CD14-positive monocyte (primary cell): Measurements from ENCODE around the gene UGT2A3. TPM values are rescaled to one million over a fixed set of nuclear protein-coding genes. Genes with fewer than 3 reads are reported as not detected.

Source experiments
- DNase-seq, 3 donors: peaks; one replicate each; pipeline ENCODE4 v3.0.0-alpha.2; 2011 to 2022
- H2AFZ ChIP-seq: 2 replicates; pipeline ENCODE4 v1.6.0; 2012; ENCODE audit warnings: mild to moderate bottlenecking, low read depth, low read length, inconsistent platforms; ENCODE audit not compliant: insufficient read depth, poor library complexity, severe bottlenecking
- H3K27ac ChIP-seq, 2 donors: 1 replicate in 1 of 2; 2 replicates in 1 of 2; pipeline ENCODE4 v1.5.1; 2012 to 2013; ENCODE audit warnings: low read length in 2 of 2, control low read depth in 1 of 2, inconsistent platforms in 1 of 2, low read depth in 1 of 2, mild to moderate bottlenecking in 1 of 2
- H3K27me3 ChIP-seq, 2 donors: one replicate each; pipeline versions ENCODE4 v1.6.0 to v1.6.1; 2011 to 2013; ENCODE audit warnings: low read length in 2 of 2; ENCODE audit not compliant: control insufficient read depth in 2 of 2, insufficient read depth in 2 of 2
- H3K36me3 ChIP-seq, 2 donors: replicated peaks in 1 of 2; 1 replicate in 1 of 2; 2 replicates in 1 of 2; pipeline versions ENCODE4 v1.5.1 to v1.6.1; 2012 to 2013; ENCODE audit warnings: low read length in 2 of 2, control low read depth in 1 of 2, inconsistent platforms in 1 of 2, mild to moderate bottlenecking in 1 of 2; ENCODE audit not compliant: insufficient read depth in 2 of 2, control insufficient read depth in 1 of 2
- H3K4me1 ChIP-seq, 2 donors: 1 replicate in 1 of 2; 2 replicates in 1 of 2; pipeline versions ENCODE4 v1.5.1 to v1.6.1; 2012 to 2013; ENCODE audit warnings: low read length in 2 of 2, control low read depth in 1 of 2, inconsistent platforms in 1 of 2, mild to moderate bottlenecking in 1 of 2, moderate library complexity in 1 of 2; ENCODE audit not compliant: insufficient read depth in 2 of 2, control insufficient read depth in 1 of 2
- H3K4me2 ChIP-seq: replicated peaks from 2 replicates; pipeline ENCODE3; 2012; ENCODE audit warnings: low read length, moderate library complexity, mild to moderate bottlenecking; ENCODE audit not compliant: poor library complexity, severe bottlenecking; ENCODE audit errors: extremely low read depth
- H3K4me3 ChIP-seq, 3 experiments: fragments of 200-600 bp in 1 of 3; sonication (generic) in 1 of 3; replicated peaks in 1 of 3; 1 replicate in 2 of 3; 2 replicates in 1 of 3; pipeline ENCODE4 v1.5.1; 2011 to 2013; ENCODE audit warnings: low read length in 3 of 3, mild to moderate bottlenecking in 3 of 3, control low read depth in 2 of 3, low read depth in 2 of 3, inconsistent platforms in 1 of 3, moderate library complexity in 1 of 3
- H3K79me2 ChIP-seq: 2 replicates; pipeline ENCODE4 v1.6.0; 2012; ENCODE audit warnings: mild to moderate bottlenecking, control low read depth, inconsistent platforms, low read length, moderate library complexity; ENCODE audit not compliant: insufficient read depth
- H3K9ac ChIP-seq: 2 replicates; pipeline ENCODE4 v1.6.0; 2017; ENCODE audit warnings: low read length, mild to moderate bottlenecking; ENCODE audit not compliant: insufficient read depth, poor library complexity, severe bottlenecking
- H3K9me3 ChIP-seq, 2 donors: replicated peaks in 1 of 2; 1 replicate in 1 of 2; 2 replicates in 1 of 2; pipeline versions ENCODE4 v1.5.1 to v1.6.1; 2012 to 2013; ENCODE audit warnings: low read length in 2 of 2, control low read depth in 1 of 2; ENCODE audit not compliant: control insufficient read depth in 1 of 2, insufficient read depth in 1 of 2
- H4K20me1 ChIP-seq: 2 replicates; pipeline ENCODE4 v1.6.0; 2012; ENCODE audit warnings: mild to moderate bottlenecking, low read length, control low read depth, moderate library complexity; ENCODE audit not compliant: insufficient read depth
- H3K27ac Mint-ChIP-seq, 7 donors: one replicate each; pipeline ENCODE4 v1.8.0; 2020; ENCODE audit warnings: mild to moderate bottlenecking in 7 of 7, mixed read lengths in 7 of 7, moderate library complexity in 6 of 7, inconsistent platforms in 2 of 7
- H3K27me3 Mint-ChIP-seq, 3 donors: one replicate each; pipeline ENCODE4 v1.8.0; 2021 to 2022; ENCODE audit warnings: low read depth in 3 of 3, mild to moderate bottlenecking in 3 of 3, mixed read lengths in 3 of 3, moderate library complexity in 3 of 3, inconsistent platforms in 1 of 3
- H3K36me3 Mint-ChIP-seq, 2 donors: one replicate each; pipeline ENCODE4 v1.8.0; 2020; ENCODE audit warnings: mixed read lengths in 2 of 2, inconsistent platforms in 1 of 2, mild to moderate bottlenecking in 1 of 2
- H3K4me1 Mint-ChIP-seq: one replicate; pipeline ENCODE4 v1.8.0; 2020; ENCODE audit warnings: mild to moderate bottlenecking, mixed read lengths
- H3K4me3 Mint-ChIP-seq, 2 donors: one replicate each; pipeline ENCODE4 v1.8.0; 2020; ENCODE audit warnings: mild to moderate bottlenecking in 2 of 2, mixed read lengths in 2 of 2, moderate library complexity in 1 of 2
- H3K9me3 Mint-ChIP-seq, 7 donors: one replicate each; pipeline ENCODE4 v1.8.0; 2020 to 2022; ENCODE audit warnings: mixed read lengths in 7 of 7, mild to moderate bottlenecking in 6 of 7, moderate library complexity in 6 of 7, inconsistent platforms in 2 of 7
- WGBS: methylation state at CpG from one replicate; pipeline ENCODE4 v1.1.5; 2013; ENCODE audit warnings: missing lambda C conversion rate; ENCODE audit not compliant: insufficient coverage; 5-methylcytosine and 5-hydroxymethylcytosine counted together
- intact Hi-C, 2 donors: fragments of 100-400 bp; cut with micrococcal nuclease; formaldehyde crosslinking; loops; one replicate each; pipeline versions ENCODE4 v1.15.0 to v1.15.1; 2023
- polyA plus RNA-seq, 3 donors: library from polyadenylated mRNA; depleted of rRNA in 1 of 3; unstranded in 2 of 3; stranded (reverse) in 1 of 3; fragments of 300-500 nt in 2 of 3; fragments of >200 nt in 1 of 3; fragmentation: Illumina TruSeq in 2 of 3; gene quantifications; 1 replicate in 2 of 3; 2 replicates in 1 of 3; pipeline ENCODE4 v1.2.3, GENCODE V29; 2012 to 2021
- TF ChIP-seq, protein P1 (sequence below): fragments of 200-600 bp; IDR thresholded peaks from one replicate; pipeline ENCODE4 v1.8.0; 2022; ENCODE audit warnings: antibody characterized with exemption, mild to moderate bottlenecking

The UGT2A3 gene
- polyA plus RNA-seq, 3 donors, result not detected

DNA sequence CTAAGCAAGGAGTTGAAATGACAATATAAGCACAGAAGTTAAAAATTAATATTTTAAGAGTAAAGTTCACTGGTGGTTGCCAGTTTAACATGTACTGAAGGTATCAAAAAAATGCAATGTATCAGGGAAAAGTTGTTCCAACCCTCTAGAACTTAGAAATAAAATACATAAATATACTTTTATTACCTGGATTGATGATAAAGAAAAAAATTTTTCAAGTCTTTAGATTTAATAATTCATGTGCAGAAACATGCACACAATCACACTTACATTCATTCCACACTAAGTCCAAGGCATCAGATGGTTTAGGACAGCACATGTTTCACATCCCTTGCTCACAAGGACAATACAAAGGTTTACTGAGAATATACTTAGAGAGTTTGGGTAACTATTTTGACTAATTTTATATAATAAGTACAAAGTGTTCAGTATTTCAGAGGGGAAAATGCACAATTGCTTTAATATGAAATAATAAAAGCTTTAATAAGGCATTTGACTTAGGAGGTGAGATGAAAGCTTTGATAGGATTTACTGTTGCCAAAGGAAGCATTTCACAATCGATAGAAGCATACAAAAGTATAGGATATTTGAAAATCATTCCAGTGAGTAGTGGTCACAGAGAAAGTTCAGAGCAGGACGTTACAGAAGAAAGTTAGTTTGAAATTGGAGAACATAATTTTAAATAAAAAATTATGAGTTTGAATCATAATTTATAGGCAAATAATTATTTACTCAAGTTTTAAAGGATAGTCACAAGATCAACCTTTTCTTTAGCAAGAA, 392 bp upstream of the UGT2A3 start:
- H3K4me1 Mint-ChIP-seq, result no peaks in the 10 kb centered on the region

DNA sequence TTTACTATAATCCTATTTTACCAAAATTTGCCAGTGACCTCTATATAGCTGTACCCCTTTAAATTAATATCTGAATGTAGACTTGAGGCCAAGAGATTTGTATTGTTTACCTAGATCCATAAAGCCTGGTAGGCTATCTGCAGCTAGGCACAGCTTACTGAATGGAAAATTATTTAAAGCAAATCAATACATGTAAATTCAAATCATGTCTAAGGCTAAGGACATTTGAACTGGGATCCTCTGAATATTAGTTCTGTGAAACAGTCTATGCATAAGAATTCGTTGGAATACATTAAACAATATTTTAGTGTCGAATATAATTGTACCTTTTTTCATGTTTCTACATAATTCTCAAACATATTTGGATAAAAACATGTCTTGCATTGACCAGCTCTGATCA, 1.6 kb downstream of the UGT2A3 start:
- DNase-seq, result no peak
- Mint-ChIP-seq H3K9me3 (peaks cover 0 to 3% (median 0%) of the 10 kb centered on the region in 7 donors), H3K36me3 (no peaks in the 10 kb centered on the region), H3K4me3 (no peak overlapping the region), H3K27ac (no peak overlapping the region), H3K4me1 (no peaks in the 10 kb centered on the region), H3K27me3 (peaks cover 0 to 7% (median 2%) of the 10 kb centered on the region in 3 donors)
- no peak overlapping the region for H3K4me3 ChIP-seq
- no peak overlapping the region for H3K4me2 ChIP-seq
- H3K9ac ChIP-seq, result no peak overlapping the region
- H2AFZ ChIP-seq, result no peak overlapping the region
- WGBS, result no CpG with 5 or more reads among the region's 2 CpGs
- H3K27me3 ChIP-seq, result no peaks in the 10 kb centered on the region
- no peak overlapping the region for H3K27ac ChIP-seq
- no peaks in the 10 kb centered on the region for H3K9me3 ChIP-seq
- no peaks in the 10 kb centered on the region for H3K4me1 ChIP-seq
- H3K36me3 ChIP-seq, result no peaks in the 10 kb centered on the region
- H4K20me1 ChIP-seq, result no peaks in the 10 kb centered on the region
- intact Hi-C loops, result no loop called here
- TF ChIP-seq, protein P1, sequence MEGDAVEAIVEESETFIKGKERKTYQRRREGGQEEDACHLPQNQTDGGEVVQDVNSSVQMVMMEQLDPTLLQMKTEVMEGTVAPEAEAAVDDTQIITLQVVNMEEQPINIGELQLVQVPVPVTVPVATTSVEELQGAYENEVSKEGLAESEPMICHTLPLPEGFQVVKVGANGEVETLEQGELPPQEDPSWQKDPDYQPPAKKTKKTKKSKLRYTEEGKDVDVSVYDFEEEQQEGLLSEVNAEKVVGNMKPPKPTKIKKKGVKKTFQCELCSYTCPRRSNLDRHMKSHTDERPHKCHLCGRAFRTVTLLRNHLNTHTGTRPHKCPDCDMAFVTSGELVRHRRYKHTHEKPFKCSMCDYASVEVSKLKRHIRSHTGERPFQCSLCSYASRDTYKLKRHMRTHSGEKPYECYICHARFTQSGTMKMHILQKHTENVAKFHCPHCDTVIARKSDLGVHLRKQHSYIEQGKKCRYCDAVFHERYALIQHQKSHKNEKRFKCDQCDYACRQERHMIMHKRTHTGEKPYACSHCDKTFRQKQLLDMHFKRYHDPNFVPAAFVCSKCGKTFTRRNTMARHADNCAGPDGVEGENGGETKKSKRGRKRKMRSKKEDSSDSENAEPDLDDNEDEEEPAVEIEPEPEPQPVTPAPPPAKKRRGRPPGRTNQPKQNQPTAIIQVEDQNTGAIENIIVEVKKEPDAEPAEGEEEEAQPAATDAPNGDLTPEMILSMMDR, result no peak
- no peaks in the 10 kb centered on the region for H3K79me2 ChIP-seq

More for the DNA sequence above, 392 bp upstream of the UGT2A3 start:
- Mint-ChIP-seq H3K27ac (no peak overlapping the region), H3K9me3 (no peaks in the 10 kb centered on the region), H3K36me3 (no peaks in the 10 kb centered on the region), H3K4me3 (no peak overlapping the region), H3K27me3 (peaks cover 0 to 7% (median 2%) of the 10 kb centered on the region in 3 donors)
- no peak overlapping the region for H2AFZ ChIP-seq
- H3K79me2 ChIP-seq, result no peaks in the 10 kb centered on the region
- intact Hi-C loops, result no loop called here
- no peak overlapping the region for H3K27ac ChIP-seq
- no peaks in the 10 kb centered on the region for H4K20me1 ChIP-seq
- H3K36me3 ChIP-seq, result no peaks in the 10 kb centered on the region
- no peaks in the 10 kb centered on the region for H3K27me3 ChIP-seq
- H3K9ac ChIP-seq, result no peak overlapping the region
- no peak for DNase-seq
- no peak overlapping the region for H3K4me3 ChIP-seq
- WGBS, result no CpG with 5 or more reads among the region's 2 CpGs
- H3K4me2 ChIP-seq, result no peak overlapping the region
- no peaks in the 10 kb centered on the region for H3K4me1 ChIP-seq
- no peaks in the 10 kb centered on the region for H3K9me3 ChIP-seq
- TF ChIP-seq, protein P1, result no peak
